NCI-H2171 treated with DMSO at 0.1 percent for 48 hours (cell line): ENCODE data around the gene CCSAP.
"Not testable (repeated sequence)": the region's sequence is repeated elsewhere in the genome, so short reads cannot be mapped to it uniquely, and the experiment has no call there.

Experiments used
- DNase-seq: peaks from one replicate; lab custom pipeline; 2025; lab: John Stamatoyannopoulos, UW

The CCSAP gene

DNA sequence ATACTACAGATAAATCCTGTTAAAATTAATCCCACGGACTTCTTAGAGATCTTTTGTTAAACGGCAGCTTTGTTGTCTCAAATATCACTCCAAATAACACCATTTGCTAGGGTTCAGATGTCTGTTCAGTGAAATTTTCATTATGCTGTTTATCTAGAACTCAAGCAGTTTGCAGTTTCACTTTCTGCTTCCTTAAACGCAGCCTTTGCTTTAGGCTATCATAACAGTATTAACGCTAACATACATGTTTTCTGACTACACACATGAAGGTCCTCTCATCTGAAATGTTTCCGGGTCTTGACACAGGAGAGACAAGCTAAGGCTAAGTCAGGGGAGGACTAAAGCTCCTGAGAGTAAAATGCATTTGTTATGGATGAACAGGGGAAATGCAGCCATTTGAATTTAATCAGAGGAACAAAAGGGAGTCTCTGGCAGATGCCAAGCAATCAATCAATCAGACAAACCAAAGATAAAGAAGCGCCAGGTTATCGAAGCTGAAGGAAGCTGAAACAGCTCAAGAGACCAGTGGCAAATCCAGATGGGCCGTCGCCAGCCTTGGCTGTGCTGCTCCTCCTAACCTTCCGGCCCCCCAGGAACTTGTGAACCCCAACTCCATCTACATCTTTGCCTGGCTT lies 16.9 kb downstream of the CCSAP start:
- DNase-seq: no peak

DNA sequence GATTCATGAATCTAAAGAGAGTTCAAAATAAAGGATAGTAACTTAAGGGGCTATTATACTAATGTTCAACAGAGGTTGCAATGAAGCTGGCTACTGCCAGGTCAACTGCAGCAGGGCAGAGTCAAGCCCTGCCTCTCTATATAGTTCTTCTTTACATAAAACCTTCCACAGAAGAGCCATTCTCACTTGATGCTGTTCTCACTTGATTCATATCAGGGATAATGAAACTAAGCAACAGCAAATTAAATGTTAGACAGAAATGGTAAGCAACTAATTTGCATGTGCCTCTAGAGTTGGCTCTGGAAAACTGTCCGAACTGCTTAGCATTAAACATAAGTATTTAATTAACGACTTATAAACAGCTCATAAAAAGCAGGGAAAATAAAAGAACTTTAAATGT lies 17.4 kb downstream of the CCSAP start:
- no peak for DNase-seq

DNA sequence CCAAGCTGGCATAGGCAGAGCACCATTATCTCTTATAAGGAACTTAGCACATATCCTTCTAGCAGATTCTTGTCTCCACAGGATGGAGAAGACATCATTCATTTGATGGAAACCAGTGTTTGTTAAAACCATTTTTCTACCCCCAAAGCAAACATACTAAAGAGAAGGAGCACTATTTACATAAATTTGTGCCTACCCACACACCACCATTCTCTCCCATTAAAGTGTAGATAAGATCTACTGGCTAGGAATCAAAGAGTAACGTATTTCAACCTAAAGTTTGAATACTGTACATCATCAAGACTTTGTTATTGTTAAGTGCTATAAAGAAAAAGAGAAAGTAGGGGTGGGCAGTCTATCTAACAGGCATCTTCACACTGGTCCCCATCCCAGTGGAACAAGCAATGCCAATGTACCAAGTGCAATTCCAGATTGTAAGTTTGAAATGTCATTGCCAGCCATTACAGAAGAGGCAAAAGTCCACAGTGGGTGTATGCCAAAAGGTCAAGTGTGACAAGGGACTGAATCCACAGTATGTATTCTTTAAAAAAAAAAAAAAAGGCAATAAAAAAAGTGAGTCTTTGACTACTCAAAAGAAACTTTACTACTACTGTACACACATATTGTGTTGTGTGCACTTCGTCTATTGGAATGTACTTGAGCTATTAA lies 18.8 kb downstream of the CCSAP start:
- no peak for DNase-seq

DNA sequence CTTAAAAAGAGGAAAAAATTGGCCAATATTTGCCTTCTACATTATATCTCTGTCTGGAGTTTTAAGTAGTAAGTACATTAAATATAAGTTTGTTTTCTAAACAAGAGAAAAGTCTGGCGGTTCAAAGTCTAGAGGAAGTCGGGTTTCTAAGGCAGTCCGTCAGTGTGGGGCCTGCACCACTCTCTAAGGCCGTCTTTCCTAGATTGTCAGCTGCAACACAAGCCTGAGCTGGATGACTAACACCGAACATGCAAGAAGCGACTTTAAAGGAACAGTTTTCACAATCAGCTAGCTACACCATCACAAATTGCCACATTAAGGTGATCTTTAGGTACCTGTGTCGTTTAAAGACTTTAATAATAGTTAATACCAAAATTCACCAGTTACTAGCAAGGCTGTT lies 19.6 kb downstream of the CCSAP start:
- no peak for DNase-seq

DNA sequence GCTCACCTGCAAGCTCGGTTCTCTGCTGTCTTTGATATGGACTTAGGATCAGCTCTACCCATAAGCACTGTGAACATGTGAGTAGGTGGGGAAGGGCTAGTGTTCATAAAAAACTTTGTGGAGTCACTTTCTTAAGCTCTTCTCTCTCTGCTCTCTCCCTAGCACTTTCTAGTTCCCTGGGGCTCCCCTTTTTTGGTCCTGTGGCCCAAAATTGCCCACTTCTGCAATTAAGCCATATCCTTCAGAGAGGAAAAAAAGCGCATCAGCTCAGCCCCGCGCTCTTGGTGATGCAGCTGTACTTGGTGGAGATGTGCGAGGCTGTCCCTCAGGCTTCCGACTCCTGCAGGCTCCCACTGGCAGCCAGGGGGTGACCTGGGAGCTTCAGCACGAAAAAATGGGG lies 23.4 kb downstream of the CCSAP start:
- no peak for DNase-seq

DNA sequence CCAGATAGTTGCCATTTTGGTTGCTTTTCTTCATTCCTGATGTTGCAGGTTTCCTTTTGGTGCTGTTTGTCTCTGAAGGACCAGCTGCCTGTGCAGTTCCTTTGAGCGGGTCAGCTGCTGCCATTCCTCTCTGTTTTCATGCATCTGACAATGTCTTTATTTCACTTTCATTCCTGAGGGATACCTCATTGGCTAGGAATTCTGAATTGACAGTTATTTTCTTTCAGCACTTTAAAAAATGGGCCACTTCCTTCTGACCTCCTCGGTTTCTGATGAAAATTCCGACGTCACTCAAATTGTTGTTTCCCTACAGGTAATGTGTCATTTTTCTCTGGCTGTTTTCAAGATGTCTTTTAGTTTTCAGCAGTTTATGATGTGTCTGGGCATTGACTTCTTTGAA lies 24.8 kb downstream of the CCSAP start:
- no peak for DNase-seq

DNA sequence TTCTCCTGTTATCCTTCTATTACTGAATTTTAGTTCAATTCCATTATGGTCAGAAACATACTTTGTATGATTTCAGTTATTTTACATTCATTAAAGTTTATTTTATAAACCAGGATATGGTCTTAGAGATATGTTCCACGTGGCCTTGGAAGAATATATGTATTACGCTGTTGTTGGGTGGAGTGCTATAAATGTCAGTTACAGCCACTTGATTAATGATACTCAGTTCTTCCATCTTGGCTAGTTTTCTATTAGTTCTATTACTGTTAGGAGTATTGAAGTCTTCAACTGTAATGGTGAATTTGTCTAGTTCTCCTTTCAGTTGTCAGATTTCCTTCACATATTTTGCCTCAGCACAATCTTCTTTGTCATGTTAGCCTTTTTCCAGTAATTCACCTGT lies 26.7 kb downstream of the CCSAP start:
- no peak for DNase-seq

DNA sequence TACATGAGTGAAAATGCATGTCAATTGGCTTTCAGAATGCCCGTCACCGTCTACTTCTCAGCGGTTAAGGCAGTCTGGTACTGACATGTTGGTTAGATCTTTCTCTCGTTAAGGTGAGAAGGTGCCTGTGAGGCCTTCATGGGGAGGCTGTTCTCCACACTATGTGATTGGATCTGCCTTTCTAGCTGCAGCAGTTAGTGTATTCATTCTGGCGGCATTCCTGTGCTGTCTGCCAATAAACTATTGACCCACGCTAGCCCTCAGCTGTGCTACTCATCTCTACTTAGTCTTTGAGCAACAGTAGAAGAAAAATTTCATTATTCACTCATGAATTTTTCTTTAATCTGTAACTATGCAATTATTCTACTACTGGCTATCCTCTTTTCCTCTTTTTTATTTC lies 32.0 kb downstream of the CCSAP start:
- DNase-seq: no peak

DNA sequence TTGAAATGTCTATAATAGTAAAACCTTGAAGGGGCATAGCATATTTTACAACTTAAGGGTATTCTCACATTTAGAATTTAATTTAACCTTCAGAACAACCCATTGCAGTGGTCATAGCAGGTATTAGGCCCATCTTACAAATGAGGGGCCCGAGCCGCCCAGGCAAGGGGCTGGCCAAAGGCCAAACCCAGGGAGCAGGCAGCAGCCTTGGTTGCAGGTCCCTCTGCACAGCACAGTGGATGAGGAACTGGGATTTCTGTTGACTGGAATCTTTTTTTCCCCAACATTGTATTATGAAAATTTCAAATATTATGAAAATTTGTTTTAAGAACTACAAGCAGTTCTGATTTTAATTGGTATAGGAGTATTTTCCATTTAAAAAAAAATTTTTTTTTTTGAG lies 33.2 kb downstream of the CCSAP start:
- DNase-seq: no peak

DNA sequence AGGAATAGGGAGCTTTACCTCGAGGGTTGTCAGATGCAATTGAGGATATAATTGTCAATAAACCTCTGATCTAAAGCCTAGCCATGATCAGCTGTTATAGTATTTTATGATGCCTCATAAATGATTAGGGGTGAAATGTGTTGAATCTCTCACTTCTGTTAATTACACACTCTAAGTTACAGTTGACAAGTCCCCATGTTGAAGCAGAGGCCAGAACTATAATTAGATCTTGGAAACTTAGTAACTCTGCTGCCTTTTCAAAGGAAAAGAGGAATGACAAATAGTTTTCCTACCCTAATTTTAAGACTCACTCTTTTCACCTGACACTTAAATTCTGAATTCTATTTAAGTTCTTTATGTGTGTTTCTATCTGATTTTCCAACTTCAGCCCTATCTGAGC lies 33.8 kb downstream of the CCSAP start:
- DNase-seq: no peak

DNA sequence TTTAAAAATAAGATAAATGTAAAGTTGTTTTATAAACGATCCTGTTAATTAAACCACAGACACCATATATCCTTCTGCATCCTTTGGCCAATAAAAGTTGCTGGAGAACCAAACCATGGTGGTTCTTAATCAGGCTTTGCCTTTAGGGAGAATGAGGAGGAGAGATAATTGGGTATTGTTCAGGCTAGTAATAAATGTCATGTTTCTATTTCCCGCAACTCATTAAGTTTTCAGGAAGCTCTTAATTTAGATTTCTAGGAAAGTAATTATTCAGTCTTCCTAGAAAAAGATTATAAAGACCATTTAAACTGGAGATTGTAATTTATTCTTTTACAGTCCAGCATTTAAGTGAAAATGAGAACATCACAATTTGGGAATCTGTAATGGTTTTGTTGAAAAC lies 37.5 kb downstream of the CCSAP start:
- no peak for DNase-seq

DNA sequence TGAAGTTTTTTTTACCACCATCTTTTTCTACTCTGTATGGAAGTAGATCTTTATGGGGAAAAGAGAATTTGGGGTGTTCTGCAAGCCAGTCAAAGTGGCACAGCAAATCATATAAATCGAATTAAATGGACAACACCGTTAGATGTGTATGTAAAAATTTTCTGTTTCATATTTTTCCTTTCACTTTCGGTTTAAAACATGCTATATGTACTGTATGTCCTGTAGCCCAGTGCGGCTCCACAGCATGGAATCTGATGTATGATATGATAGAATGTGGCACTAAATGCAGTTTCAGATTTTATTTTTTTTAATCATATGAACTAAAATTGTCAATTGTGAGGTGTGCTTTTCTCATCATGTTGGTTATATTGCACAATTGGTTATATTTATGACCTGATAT lies 39.0 kb downstream of the CCSAP start:
- no peak for DNase-seq

DNA sequence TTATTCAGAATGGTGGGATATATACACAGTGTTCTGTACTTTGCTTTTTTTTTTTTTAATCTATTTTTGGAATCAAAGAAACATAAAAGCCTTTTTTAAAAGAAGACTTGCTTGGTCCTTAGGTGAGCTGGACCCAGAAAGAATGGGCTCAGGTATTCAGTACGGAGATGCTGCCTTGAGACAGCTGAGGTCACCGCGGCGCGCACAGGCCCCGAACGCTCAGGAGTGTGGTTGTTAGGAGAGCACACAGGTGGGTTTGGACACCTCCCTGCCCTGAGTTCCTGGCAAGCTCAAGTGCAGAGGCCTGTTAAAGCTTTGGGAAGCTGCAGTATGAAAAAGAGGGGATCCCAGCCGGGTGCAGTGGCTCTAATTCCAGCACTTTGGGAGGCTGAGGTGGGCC lies 40.1 kb downstream of the CCSAP start:
- no peak for DNase-seq

DNA sequence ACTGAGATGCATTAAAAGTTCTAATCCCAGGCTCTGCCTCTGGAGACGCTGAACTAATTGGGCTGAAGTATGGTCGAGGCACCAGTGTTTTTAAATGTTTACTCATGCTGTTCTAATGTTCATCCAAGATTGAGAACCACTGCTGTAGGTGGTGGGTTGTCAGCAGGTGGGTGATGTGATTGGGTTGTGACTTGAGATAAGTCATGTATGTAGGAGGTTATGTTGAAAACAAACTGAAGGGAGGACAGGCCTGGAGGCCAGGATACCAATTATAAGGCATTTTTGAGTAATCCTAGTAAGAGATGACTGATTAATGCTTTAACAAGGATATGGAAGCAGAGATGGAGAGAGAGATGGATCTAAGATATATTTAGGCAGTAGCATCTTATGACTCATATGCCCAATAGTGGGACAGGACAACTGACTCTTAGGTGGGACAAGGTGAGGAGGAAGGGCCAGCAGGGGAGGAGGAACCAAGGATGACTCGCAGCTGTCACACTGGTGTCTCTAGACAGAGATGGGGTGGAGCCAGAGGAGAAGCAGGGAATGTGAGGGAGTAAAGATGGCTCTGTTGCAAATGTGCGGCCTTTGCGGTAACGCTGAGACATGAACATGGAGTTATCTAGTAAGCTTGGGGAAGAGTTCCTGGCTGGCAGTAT lies 42.6 kb downstream of the CCSAP start:
- no peak for DNase-seq

DNA sequence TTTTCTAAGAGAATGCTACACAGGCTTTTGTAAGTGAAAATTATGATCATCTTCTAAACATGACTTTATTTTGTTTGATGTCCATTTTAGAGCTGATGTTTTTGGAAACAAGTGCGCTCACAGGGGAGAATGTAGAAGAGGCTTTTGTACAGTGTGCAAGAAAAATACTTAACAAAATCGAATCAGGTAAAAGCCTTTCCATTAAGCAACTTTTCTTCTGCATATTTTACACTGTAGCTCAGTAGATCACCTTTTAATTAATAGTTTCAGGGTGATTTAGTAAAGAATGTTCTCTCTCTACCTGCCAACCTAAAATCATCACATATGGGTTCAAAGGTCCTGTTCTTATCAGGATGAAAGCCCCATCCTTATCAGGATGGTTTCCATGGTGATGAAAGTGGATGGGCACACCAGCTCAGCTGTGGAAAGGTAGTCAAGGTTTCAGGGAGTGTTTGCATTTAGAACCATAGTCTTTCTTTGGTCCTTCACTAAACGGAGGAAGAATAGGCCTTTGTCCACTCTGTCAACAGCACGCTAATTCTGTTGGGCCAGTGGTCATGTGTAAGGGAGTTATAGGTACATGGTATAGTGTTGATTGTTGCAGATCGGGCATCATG lies 43.9 kb downstream of the CCSAP start:
- DNase-seq: no peak

DNA sequence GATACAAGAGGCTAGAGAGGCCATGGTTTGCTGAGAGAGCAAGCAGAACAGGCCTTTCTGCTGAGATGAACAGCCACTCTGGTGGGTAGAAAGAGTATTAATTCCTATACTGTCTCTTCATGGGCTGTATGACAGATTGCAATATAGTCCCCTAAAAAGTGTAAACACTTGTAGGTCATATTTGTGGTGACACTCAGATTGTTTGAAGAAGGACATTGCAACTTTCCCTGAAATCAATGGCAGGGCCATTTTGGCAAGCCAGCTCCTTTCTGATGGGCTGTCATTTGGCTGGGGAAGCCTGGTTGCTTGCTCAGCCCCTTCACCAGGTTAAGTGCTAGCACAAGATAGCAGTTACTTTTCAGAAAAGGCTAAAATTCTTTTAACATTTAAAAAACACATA lies 44.4 kb downstream of the CCSAP start:
- no peak for DNase-seq

DNA sequence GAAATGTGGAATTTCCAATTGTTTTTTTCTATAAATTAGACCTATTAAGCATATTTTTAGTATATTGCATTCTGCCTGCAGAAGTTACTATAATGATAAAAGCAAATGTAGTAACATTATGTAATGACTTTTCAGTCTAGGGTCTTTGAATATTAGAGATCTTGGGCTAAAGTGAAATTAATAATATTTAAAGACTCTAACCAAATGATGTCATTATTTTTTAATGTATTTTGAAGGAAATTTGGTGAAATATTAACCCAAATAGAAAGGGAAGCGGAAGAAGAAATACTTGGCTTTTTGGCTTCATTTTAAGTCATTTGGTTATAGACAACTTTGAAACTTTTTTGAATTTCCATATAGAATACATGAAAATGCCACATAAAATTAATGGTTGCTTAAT lies 45.1 kb downstream of the CCSAP start:
- no peak for DNase-seq

DNA sequence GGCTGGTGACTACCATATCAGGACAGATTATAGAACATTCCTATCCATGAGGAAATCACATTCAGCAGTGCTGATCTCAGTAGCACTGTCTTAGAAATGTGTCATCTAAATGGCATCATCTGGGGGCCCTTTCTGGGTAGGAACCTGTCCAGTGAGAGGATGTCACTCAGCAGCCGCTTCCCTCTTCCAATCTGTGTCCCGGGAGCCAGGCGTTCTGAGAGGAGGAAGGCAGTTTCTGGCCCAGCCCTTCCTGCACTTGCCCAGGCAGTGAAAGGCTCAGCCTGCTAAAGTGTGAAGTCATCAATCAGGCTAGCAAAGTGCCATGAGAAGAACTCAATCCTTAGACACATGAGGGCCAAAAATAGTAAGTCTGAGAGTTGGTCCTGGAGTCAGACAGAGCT lies 46.3 kb downstream of the CCSAP start:
- no peak for DNase-seq

DNA sequence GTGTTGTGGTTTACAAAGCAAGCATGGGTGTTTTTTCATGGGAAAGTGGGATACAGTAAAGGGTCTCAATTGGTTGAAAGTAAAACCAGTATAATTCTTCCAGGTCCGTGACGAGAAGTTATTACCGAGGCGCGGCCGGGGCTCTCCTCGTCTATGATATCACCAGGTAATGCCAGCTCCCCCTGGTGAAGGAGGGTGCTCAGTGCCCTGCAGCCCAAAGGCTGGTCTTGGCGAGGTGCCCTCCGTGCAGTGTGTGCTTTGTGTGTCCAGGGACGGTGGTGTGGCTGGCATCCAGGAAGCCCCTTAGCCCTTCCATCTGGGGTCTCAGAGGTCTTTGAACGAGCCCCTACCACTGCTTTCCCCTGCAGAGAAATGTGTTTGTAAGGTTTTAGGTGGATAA lies 47.1 kb downstream of the CCSAP start:
- DNase-seq: no peak

DNA sequence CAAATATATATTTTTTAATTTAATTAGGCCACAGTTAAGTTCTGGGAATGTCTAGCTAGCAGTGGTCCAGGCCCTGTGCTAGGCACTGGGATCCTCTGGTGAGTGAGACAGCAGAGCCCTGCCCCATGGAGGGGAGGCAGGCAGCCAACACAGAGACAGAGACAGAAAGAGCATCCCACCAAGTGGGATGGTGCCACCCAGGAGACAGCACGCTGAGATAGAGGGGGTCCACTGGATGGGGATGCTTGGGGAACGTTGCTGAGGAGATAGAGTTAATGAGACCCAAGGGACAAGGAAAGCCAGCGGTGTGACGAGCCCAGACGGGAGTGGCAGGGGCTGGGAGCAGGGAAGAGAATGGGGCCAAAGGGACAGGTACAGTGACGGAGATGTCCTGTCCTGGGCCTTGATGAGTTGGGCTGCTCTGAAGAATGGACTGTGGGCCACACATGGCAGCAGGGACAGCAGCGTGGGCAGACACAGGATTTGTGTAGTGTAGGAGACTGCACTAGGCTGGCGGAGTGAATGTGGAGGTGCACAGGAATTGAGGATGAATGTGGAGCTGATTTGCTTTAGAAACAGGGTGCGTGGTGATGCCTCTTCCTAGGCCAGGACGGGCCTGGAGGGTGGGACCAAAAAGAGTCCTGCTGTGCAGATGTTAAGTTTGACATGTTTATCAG lies 49.2 kb downstream of the CCSAP start:
- DNase-seq: no peak

DNA sequence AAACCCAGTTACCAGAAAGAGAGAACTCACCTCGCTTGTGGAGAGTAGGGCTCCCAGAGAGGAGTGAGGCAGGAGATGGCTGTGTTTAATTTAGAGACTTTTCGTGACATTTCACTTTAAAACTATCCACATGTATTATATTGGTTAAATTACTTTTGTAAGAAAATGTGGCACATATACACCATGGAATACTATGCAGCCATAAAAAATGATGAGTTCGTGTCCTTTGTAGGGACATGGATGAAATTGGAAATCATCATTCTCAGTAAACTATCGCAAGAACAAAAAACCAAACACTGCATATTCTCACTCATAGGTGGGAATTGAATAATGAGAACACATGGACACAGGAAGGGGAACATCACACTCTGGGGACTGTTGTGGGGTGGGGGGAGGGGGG lies 51.2 kb downstream of the CCSAP start:
- DNase-seq: not testable (repeated sequence)

DNA sequence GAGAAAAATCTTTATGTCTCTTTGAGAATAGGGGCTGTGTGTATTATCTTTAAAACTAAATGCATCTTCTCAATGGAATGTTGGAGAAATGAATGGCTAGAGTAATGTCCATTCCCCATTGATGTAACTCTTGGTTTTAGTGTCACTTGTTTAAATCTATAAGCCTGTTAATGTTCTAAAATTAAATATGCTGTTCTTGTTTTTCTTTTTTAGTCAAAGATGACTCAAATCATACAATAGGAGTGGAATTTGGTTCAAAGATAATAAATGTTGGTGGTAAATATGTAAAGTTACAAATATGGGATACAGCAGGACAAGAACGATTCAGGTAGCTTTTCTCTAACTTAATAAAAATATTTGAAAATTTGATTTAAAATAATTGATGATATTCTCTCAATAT lies 54.3 kb downstream of the CCSAP start:
- DNase-seq: no peak

DNA sequence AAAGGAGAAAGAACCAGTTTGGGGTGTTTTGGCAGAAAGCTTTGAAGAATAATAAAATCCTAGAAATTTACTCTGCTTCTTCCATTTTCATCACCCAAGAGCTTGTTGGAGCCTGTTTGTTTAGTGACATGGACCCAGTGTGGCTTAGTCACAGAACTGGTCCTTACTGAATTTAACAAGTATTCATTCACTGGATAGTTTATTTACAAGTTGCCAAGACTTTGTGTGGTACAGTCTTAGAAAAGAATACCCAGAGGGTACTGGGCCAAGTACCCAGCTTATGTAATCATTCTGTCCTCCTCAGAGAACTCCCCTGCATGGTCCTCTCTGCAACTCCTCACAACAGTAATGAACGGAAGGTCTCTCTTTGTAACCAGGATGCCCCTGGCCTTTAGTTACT lies 55.6 kb downstream of the CCSAP start:
- no peak for DNase-seq
